Mucosa of descending colon (tissue), 3 donors: ENCODE data around the gene NOSIP. TPM values are rescaled to one million over a fixed set of nuclear protein-coding genes. Genes with fewer than 3 reads are reported as not detected.

Source experiments
- ATAC-seq: fragments of 200-7000 bp; cut with Tn5 transposase; one replicate; pipeline ENCODE4 v1.9.1; 2020; ENCODE audit warnings: mild to moderate bottlenecking, moderate library complexity
- DNase-seq, 3 donors: peaks; one replicate each; pipeline ENCODE4 v3.0.0-alpha.2; 2020
- H3K36me3 ChIP-seq: fragments of 200-600 bp; one replicate; pipeline ENCODE4 v1.8.0; 2021; ENCODE audit warnings: low read depth, mild to moderate bottlenecking
- H3K4me1 ChIP-seq: fragments of 200-600 bp; one replicate; pipeline ENCODE4 v1.8.0; 2021; ENCODE audit warnings: low read depth, mild to moderate bottlenecking
- H3K4me3 ChIP-seq: fragments of 200-600 bp; one replicate; pipeline ENCODE4 v1.8.0; 2021; ENCODE audit warnings: mild to moderate bottlenecking
- H3K9me3 ChIP-seq: fragments of 200-600 bp; one replicate; pipeline ENCODE4 v1.8.0; 2021; ENCODE audit warnings: mild to moderate bottlenecking
- CTCF ChIP-seq: fragments of 200-600 bp; IDR thresholded peaks from one replicate; pipeline ENCODE4 v1.8.0; 2022; ENCODE audit warnings: antibody characterized with exemption, mild to moderate bottlenecking
- intact Hi-C, 2 donors: fragments of 100-400 bp; cut with DNase I in 1 of 2; cut with micrococcal nuclease in 1 of 2; formaldehyde crosslinking; loops; one replicate each; pipeline versions ENCODE4 v1.11.0 to v1.11.1; 2022; cut with DNase I, micrococcal nuclease
- total RNA-seq, 3 donors: library from RNA; stranded (reverse); fragmentation: NEBNext Ultra II Directional in 2 of 3; extraction: Animal tissue kit (Norgen Biotek cat#: 25700) in 2 of 3; gene quantifications; one replicate each; pipeline versions ENCODE4 v1.2.1 to v1.2.4, GENCODE V29; 2021 to 2023
- donor health status: DM: no; HTN: no; CAD: no; lungs with moderate emphysema.
- donor health status: DM: no; HTN: no; CAD: no.
- donor health status: DM: no; HTN: yes; CAD: no.

The NOSIP gene
- total RNA-seq, 3 donors from 2014 or later = 59.2 to 72.5 (median 66.3) TPM

- intact Hi-C loops = no loop called here
- TF ChIP-seq CTCF = peak; percentile 83
- ATAC-seq (peak; percentile 73), DNase-seq (peak in 2 of 3 donors; percentile 46 to 89)
- H3K36me3 ChIP-seq = no peaks in the 10 kb centered on the region
- H3K9me3 ChIP-seq = no peaks in the 10 kb centered on the region
- no peak overlapping the region for H3K4me3 ChIP-seq
- peaks cover 57% of the 10 kb centered on the region for H3K4me1 ChIP-seq
Measured at GRCh38 chr19:49570138-49570856, 10.1 kb downstream of the NOSIP start.

GRCh38 chr19:49567861-49568441 lies 12.4 kb downstream of the NOSIP start:
- no peak for TF ChIP-seq CTCF
- no peaks in the 10 kb centered on the region for H3K9me3 ChIP-seq
- no peaks in the 10 kb centered on the region for H3K36me3 ChIP-seq
- intact Hi-C loops = no loop called here
- H3K4me1 ChIP-seq = peaks cover 72% of the 10 kb centered on the region
- ATAC-seq (peak; percentile 59), DNase-seq (peak; percentile 57 to 72 (median 71))
- H3K4me3 ChIP-seq = no peak overlapping the region

- Histone ChIP-seq H3K9me3 (no peaks in the 10 kb centered on the region), H3K4me1 (peaks cover 77% of the 10 kb centered on the region), H3K36me3 (no peaks in the 10 kb centered on the region), H3K4me3 (no peak overlapping the region)
- TF ChIP-seq CTCF = no peak
- ATAC-seq (no peak), DNase-seq (no peak)
- intact Hi-C loops = no loop called here
Measured at GRCh38 chr19:49566302-49566701, 14.1 kb downstream of the NOSIP start.

- Histone ChIP-seq H3K4me1 (peaks cover 73% of the 10 kb centered on the region), H3K4me3 (no peak overlapping the region), H3K36me3 (no peaks in the 10 kb centered on the region), H3K9me3 (no peaks in the 10 kb centered on the region)
- DNase-seq = peak in 2 of 3 donors; percentile 55 to 91
- no peak for TF ChIP-seq CTCF
- intact Hi-C loops = no loop called here
- ATAC-seq = peak; percentile 45
Measured at GRCh38 chr19:49565261-49565660, 15.1 kb downstream of the NOSIP start.

GRCh38 chr19:49564616-49565045 lies 15.7 kb downstream of the NOSIP start:
- ATAC-seq = peak; percentile 67
- DNase-seq = peak in 1 of 3 donors; percentile 68
- H3K4me3 ChIP-seq = no peak overlapping the region
- TF ChIP-seq CTCF = no peak
- H3K36me3 ChIP-seq = no peaks in the 10 kb centered on the region
- intact Hi-C loops = no loop called here
- no peaks in the 10 kb centered on the region for H3K9me3 ChIP-seq
- peaks cover 74% of the 10 kb centered on the region for H3K4me1 ChIP-seq
